Gastrocnemius medialis (tissue), 4 donors: Measurements from ENCODE around the gene CST3.

Experiments used
- POLR2A ChIP-seq, 2 donors: fragments of 450-650 bp; IDR thresholded peaks; one replicate each; pipeline ENCODE4 v1.6.1; 2017; ENCODE audit warnings: antibody characterized with exemption in 2 of 2, mild to moderate bottlenecking in 2 of 2, moderate library complexity in 2 of 2
- TF ChIP-seq, protein P1 (sequence below), 5 experiments: fragments of 450-650 bp in 3 of 5; fragments of 200-600 bp in 2 of 5; sonication (generic) in 2 of 5; IDR thresholded peaks in 4 of 5; conservative IDR thresholded peaks in 1 of 5; 1 replicate in 4 of 5; 2 replicates in 1 of 5; pipeline ENCODE4 v1.5.1; 2016 to 2019; ENCODE audit warnings: antibody characterized with exemption in 5 of 5, mild to moderate bottlenecking in 3 of 5, moderate library complexity in 3 of 5

DNA sequence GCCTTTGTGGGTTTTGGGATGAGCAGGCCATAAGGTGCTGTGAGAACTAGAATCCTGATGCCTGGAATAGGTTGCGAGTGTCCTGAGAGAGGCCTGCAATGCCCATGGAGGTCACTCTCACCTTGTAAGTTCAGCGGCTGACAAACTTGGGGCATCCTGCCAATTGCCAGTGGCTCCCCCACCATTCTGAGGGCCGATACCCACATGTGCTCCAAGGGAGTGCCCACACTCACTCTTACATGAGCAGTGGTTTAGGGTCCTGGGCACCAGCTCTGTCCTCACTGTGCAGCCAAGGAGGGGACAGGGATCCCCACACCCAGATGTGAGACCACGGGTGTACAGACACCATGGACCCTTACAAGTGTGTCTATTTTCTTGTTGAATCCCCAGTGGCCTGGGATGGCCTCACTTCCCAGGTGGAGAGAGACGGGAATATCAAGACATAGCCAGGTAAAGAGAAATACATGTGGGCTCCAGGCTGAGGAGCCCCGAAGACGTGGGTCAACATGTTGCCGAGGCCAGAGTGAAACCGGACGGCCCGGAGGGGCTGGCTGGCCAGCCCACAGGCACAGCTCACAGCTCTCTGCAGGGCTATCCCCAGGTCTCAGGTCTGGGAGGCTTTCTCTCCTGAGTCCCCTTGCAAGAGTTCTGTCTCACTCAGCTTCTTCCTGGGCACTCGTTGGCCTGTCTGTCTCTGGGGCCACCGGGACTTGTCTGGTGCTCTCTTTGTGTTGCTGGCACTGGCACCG is 30.1 kb downstream of the CST3 start:
- TF ChIP-seq, protein P1, sequence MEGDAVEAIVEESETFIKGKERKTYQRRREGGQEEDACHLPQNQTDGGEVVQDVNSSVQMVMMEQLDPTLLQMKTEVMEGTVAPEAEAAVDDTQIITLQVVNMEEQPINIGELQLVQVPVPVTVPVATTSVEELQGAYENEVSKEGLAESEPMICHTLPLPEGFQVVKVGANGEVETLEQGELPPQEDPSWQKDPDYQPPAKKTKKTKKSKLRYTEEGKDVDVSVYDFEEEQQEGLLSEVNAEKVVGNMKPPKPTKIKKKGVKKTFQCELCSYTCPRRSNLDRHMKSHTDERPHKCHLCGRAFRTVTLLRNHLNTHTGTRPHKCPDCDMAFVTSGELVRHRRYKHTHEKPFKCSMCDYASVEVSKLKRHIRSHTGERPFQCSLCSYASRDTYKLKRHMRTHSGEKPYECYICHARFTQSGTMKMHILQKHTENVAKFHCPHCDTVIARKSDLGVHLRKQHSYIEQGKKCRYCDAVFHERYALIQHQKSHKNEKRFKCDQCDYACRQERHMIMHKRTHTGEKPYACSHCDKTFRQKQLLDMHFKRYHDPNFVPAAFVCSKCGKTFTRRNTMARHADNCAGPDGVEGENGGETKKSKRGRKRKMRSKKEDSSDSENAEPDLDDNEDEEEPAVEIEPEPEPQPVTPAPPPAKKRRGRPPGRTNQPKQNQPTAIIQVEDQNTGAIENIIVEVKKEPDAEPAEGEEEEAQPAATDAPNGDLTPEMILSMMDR (IDR thresholded peaks at IDR 0.05 in 4 of 5, conservative IDR thresholded peaks at IDR 0.05 in 1 of 5) = no peak
- TF ChIP-seq POLR2A (IDR thresholded peaks at IDR 0.05) = no peak
